AG04450 (cell line): ENCODE measurements around the gene APPL1. TPM values are rescaled to one million over a fixed set of nuclear protein-coding genes. Genes with fewer than 3 reads are reported as not detected.

Experiments used
- CTCF ChIA-PET: fragments of 300-600, 350-600 bp; formaldehyde crosslinking; extraction: SDS; loops from one replicate; lab custom pipeline; 2022; ENCODE audit warnings: antibody characterized with exemption, inconsistent platforms; lab: Charles Lee
- POLR2A ChIA-PET: fragments of 350-600 bp; formaldehyde crosslinking; extraction: SDS; loops from one replicate; lab custom pipeline; 2021; ENCODE audit warnings: antibody characterized with exemption, inconsistent platforms; lab: Yijun Ruan, JAX
- DNase-seq: peaks from one replicate; pipeline ENCODE4 v3.0.0-alpha.2; 2011; ENCODE audit warnings: low read depth, low spot score
- H3K27ac ChIP-seq: one replicate; pipeline ENCODE4 v1.5.1; 2012; ENCODE audit warnings: low read depth, low read length, control low read depth
- H3K27me3 ChIP-seq: one replicate; pipeline ENCODE4 v1.6.0; 2012; ENCODE audit warnings: low read length; ENCODE audit not compliant: control insufficient read depth, insufficient read depth
- H3K4me3 ChIP-seq: 2 replicates; pipeline ENCODE4 v1.5.1; 2011; ENCODE audit warnings: mild to moderate bottlenecking, low read depth, low read length, control low read depth
- H3K9me3 ChIP-seq: 2 replicates; pipeline ENCODE4 v1.5.1; 2012; ENCODE audit warnings: low read length; ENCODE audit not compliant: control insufficient read depth, insufficient read depth
- CTCF ChIP-seq: IDR thresholded peaks from 2 replicates; pipeline ENCODE4 v1.5.1; 2011; ENCODE audit warnings: low read depth, low read length, control low read depth, inconsistent platforms
- polyA plus RNA-seq: library from polyadenylated mRNA; depleted of rRNA; stranded (reverse); fragments of >200 nt; gene quantifications from 2 replicates; pipeline ENCODE4 v1.2.3, GENCODE V29; 2011

The APPL1 gene
- polyA plus RNA-seq, 1 experiment = 23.5 TPM

GRCh38 chr3:57261119-57261518, 33.6 kb downstream of the APPL1 start:
- Histone ChIP-seq H3K9me3 (no peaks in the 10 kb centered on the region), H3K27ac (no peak overlapping the region), H3K27me3 (no peaks in the 10 kb centered on the region), H3K4me3 (no peak overlapping the region)
- no peak for TF ChIP-seq CTCF
- POLR2A ChIA-PET = no interaction called here
- no peak for DNase-seq
- CTCF ChIA-PET = no interaction called here

GRCh38 chr3:57261929-57262328, 34.4 kb downstream of the APPL1 start:
- DNase-seq = no peak
- no peak for TF ChIP-seq CTCF
- Histone ChIP-seq H3K9me3 (no peaks in the 10 kb centered on the region), H3K4me3 (no peak overlapping the region), H3K27ac (no peak overlapping the region), H3K27me3 (no peaks in the 10 kb centered on the region)
- POLR2A ChIA-PET = no interaction called here
- CTCF ChIA-PET = interaction anchor here (0.6 kb wide), 1 partner anchor 92 kb away, joined by 3 read pairs; no protein-coding TSS in a partner anchor

GRCh38 chr3:57268416-57268815, 40.9 kb downstream of the APPL1 start:
- no peaks in the 10 kb centered on the region for H3K27me3 ChIP-seq
- no peak for DNase-seq
- no peak for TF ChIP-seq CTCF
- no peak overlapping the region for H3K4me3 ChIP-seq
- POLR2A ChIA-PET = no interaction called here
- no peaks in the 10 kb centered on the region for H3K9me3 ChIP-seq
- CTCF ChIA-PET = no interaction called here
- no peak overlapping the region for H3K27ac ChIP-seq

- ChIA-PET POLR2A (interaction anchor here (0.7 kb wide), 1 partner anchor 111 kb away, joined by 10 read pairs; no protein-coding TSS in a partner anchor), CTCF (no interaction called here)
- DNase-seq = no peak
- no peaks in the 10 kb centered on the region for H3K27me3 ChIP-seq
- no peak for TF ChIP-seq CTCF
- no peak overlapping the region for H3K4me3 ChIP-seq
- H3K9me3 ChIP-seq = peaks cover 3% of the 10 kb centered on the region
- H3K27ac ChIP-seq = no peak overlapping the region
Measured at GRCh38 chr3:57274845-57275244, 47.3 kb downstream of the APPL1 start.

GRCh38 chr3:57275393-57275792, 47.9 kb downstream of the APPL1 start:
- no peak for DNase-seq
- ChIA-PET CTCF (no interaction called here), POLR2A (interaction anchor here (0.7 kb wide), 1 partner anchor 111 kb away, joined by 10 read pairs; no protein-coding TSS in a partner anchor)
- H3K27me3 ChIP-seq = no peaks in the 10 kb centered on the region
- no peak for TF ChIP-seq CTCF
- H3K27ac ChIP-seq = no peak overlapping the region
- H3K9me3 ChIP-seq = peaks cover 3% of the 10 kb centered on the region
- no peak overlapping the region for H3K4me3 ChIP-seq
